Spleen (tissue), 7 donors: ENCODE measurements around the gene PADI6.

Source experiments
- POLR2A ChIP-seq, 3 donors: fragments of 450-650 bp; IDR thresholded peaks; one replicate each; pipeline ENCODE4 v1.5.1; 2017; ENCODE audit warnings: antibody characterized with exemption in 3 of 3, mild to moderate bottlenecking in 1 of 3
- POLR2AphosphoS5 ChIP-seq, 3 donors: sonication (generic); formaldehyde crosslinking; IDR thresholded peaks; one replicate each; pipeline ENCODE4 v1.5.1; 2017; ENCODE audit warnings: antibody characterized with exemption in 3 of 3
- TF ChIP-seq, protein P1 (sequence below), 11 experiments: fragments of 200-600 bp in 7 of 11; fragments of 450-650 bp in 4 of 11; sonication (generic) in 4 of 11; IDR thresholded peaks in 8 of 11; conservative IDR thresholded peaks in 3 of 11; 1 replicate in 7 of 11; 2 replicates in 4 of 11; pipeline versions ENCODE4 v1.4.0 to v1.8.0; 2016 to 2021; ENCODE audit warnings: antibody characterized with exemption in 11 of 11, inconsistent platforms in 4 of 11, mild to moderate bottlenecking in 1 of 11
- donor health status: DM: no; HTN: no; CAD: no; lungs with moderate emphysema.
- donor health status: DM: no; HTN: no; CAD: no.
- donor health status: DM: no; HTN: no; CAD: no.

DNA sequence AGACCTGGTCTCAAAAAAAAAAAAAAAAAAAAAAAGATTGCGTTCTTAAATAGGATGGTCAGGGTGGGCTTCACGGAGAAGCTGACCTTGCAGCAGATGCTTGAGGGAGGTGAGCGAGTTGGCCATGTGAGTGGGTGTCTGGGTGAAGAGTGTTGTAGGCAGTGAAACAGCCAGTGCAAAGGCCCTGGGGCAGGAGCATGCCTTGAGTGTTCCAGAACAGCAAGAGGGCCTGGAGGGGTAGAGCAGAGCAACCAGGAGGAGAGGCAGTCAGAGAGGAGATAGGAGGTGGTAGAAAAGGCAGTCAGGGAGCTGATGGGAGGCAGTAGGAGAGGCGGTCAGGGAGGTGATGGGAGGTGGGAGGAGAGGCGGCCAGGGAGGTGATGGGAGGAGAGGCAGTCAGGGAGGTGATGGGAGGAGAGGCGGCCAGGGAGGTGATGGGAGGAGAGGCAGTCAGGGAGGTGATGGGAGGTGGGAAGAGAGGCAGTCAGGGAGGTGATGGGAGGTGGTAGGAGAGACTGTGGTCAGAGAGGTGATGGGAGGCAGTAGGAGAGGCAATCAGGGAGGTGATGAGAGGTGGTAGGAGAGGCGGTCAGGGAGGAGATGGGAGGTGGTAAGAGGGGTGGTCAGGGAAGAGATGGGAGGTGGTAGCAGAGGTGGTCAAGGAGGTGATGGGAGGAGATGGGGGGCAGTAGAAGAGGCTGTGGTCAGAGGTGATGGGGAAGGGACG lies 20.2 kb upstream of the PADI6 start:
- TF ChIP-seq POLR2A (IDR thresholded peaks at IDR 0.05): no peak
- TF ChIP-seq, protein P1, sequence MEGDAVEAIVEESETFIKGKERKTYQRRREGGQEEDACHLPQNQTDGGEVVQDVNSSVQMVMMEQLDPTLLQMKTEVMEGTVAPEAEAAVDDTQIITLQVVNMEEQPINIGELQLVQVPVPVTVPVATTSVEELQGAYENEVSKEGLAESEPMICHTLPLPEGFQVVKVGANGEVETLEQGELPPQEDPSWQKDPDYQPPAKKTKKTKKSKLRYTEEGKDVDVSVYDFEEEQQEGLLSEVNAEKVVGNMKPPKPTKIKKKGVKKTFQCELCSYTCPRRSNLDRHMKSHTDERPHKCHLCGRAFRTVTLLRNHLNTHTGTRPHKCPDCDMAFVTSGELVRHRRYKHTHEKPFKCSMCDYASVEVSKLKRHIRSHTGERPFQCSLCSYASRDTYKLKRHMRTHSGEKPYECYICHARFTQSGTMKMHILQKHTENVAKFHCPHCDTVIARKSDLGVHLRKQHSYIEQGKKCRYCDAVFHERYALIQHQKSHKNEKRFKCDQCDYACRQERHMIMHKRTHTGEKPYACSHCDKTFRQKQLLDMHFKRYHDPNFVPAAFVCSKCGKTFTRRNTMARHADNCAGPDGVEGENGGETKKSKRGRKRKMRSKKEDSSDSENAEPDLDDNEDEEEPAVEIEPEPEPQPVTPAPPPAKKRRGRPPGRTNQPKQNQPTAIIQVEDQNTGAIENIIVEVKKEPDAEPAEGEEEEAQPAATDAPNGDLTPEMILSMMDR (IDR thresholded peaks at IDR 0.05 in 8 of 11, conservative IDR thresholded peaks at IDR 0.05 in 3 of 11): no peak
- no peak for TF ChIP-seq POLR2AphosphoS5 (IDR thresholded peaks at IDR 0.05)
